Activated naive CD8-positive, alpha-beta T cell treated with anti-CD3 and anti-CD28 coated beads for 36 hours (primary cell): ENCODE measurements around the gene ADAMTSL1. TPM values are rescaled to one million over a fixed set of nuclear protein-coding genes. Genes with fewer than 3 reads are reported as not detected.

Experiments used
- DNase-seq: peaks from one replicate; pipeline ENCODE4 v3.0.0; 2021
- H3K27ac Mint-ChIP-seq: one replicate; pipeline ENCODE4 v1.8.0; 2022; ENCODE audit warnings: mild to moderate bottlenecking, moderate library complexity, mixed read lengths
- H3K27me3 Mint-ChIP-seq: one replicate; pipeline ENCODE4 v1.8.0; 2022; ENCODE audit warnings: mild to moderate bottlenecking, mixed read lengths
- H3K36me3 Mint-ChIP-seq: one replicate; pipeline ENCODE4 v1.8.0; 2021; ENCODE audit warnings: mild to moderate bottlenecking, mixed read lengths
- H3K4me1 Mint-ChIP-seq: one replicate; pipeline ENCODE4 v1.8.0; 2021; ENCODE audit warnings: mixed read lengths
- H3K4me3 Mint-ChIP-seq: one replicate; pipeline ENCODE4 v1.8.0; 2022; ENCODE audit warnings: mild to moderate bottlenecking, moderate library complexity, mixed read lengths
- H3K9me3 Mint-ChIP-seq: one replicate; pipeline ENCODE4 v1.8.0; 2022; ENCODE audit warnings: mixed read lengths
- total RNA-seq, 2 experiments: library from RNA; stranded (reverse); gene quantifications; one replicate each; pipeline ENCODE4 v1.2.3, GENCODE V29; 2021

The ADAMTSL1 gene
- total RNA-seq, 2 experiments from 2014 or later: not detected

GRCh38 chr9:18683851-18684250 is 209.9 kb downstream of the ADAMTSL1 start:
- H3K4me1 Mint-ChIP-seq: no peaks in the 10 kb centered on the region
- H3K27ac Mint-ChIP-seq: no peak overlapping the region
- H3K36me3 Mint-ChIP-seq: no peaks in the 10 kb centered on the region
- peaks cover 8% of the 10 kb centered on the region for H3K27me3 Mint-ChIP-seq
- DNase-seq: no peak
- H3K9me3 Mint-ChIP-seq: no peaks in the 10 kb centered on the region
- no peak overlapping the region for H3K4me3 Mint-ChIP-seq

- Mint-ChIP-seq H3K27me3 (peaks cover 5% of the 10 kb centered on the region), H3K36me3 (no peaks in the 10 kb centered on the region), H3K4me1 (no peaks in the 10 kb centered on the region), H3K27ac (no peak overlapping the region), H3K4me3 (no peak overlapping the region), H3K9me3 (no peaks in the 10 kb centered on the region)
- no peak for DNase-seq
These were observed 210.8 kb downstream of the ADAMTSL1 start for GRCh38 chr9:18684593-18685317.

- no peaks in the 10 kb centered on the region for H3K36me3 Mint-ChIP-seq
- H3K4me3 Mint-ChIP-seq: no peak overlapping the region
These were observed 214.9 kb downstream of the ADAMTSL1 start for GRCh38 chr9:18688581-18689565.

GRCh38 chr9:18689921-18690320 is 216.0 kb downstream of the ADAMTSL1 start:
- no peaks in the 10 kb centered on the region for H3K4me1 Mint-ChIP-seq
- H3K36me3 Mint-ChIP-seq: no peaks in the 10 kb centered on the region
- DNase-seq: no peak
- peaks cover 7% of the 10 kb centered on the region for H3K9me3 Mint-ChIP-seq
- peaks cover 5% of the 10 kb centered on the region for H3K27me3 Mint-ChIP-seq
- H3K4me3 Mint-ChIP-seq: no peak overlapping the region
- H3K27ac Mint-ChIP-seq: no peak overlapping the region

More at GRCh38 chr9:18688581-18689565, 214.9 kb downstream of the ADAMTSL1 start:
- Mint-ChIP-seq H3K27ac (no peak overlapping the region), H3K9me3 (peaks cover 2% of the 10 kb centered on the region), H3K4me1 (no peaks in the 10 kb centered on the region), H3K27me3 (peaks cover 5% of the 10 kb centered on the region)
- DNase-seq: no peak

- Mint-ChIP-seq H3K9me3 (peaks cover 17% of the 10 kb centered on the region), H3K4me3 (no peak overlapping the region), H3K4me1 (no peaks in the 10 kb centered on the region), H3K27ac (no peak overlapping the region), H3K27me3 (peaks cover 5% of the 10 kb centered on the region), H3K36me3 (no peaks in the 10 kb centered on the region)
- DNase-seq: no peak
These were observed 218.3 kb downstream of the ADAMTSL1 start for GRCh38 chr9:18692268-18692667.

- H3K4me1 Mint-ChIP-seq: no peaks in the 10 kb centered on the region
- H3K27me3 Mint-ChIP-seq: no peaks in the 10 kb centered on the region
- H3K27ac Mint-ChIP-seq: no peak overlapping the region
- peaks cover 17% of the 10 kb centered on the region for H3K9me3 Mint-ChIP-seq
- H3K36me3 Mint-ChIP-seq: no peaks in the 10 kb centered on the region
- DNase-seq: no peak
- H3K4me3 Mint-ChIP-seq: no peak overlapping the region
These were observed 219.0 kb downstream of the ADAMTSL1 start for GRCh38 chr9:18692962-18693361.

GRCh38 chr9:18694959-18695668 is 221.2 kb downstream of the ADAMTSL1 start:
- Mint-ChIP-seq H3K27me3 (no peaks in the 10 kb centered on the region), H3K4me3 (no peak overlapping the region), H3K4me1 (no peaks in the 10 kb centered on the region), H3K36me3 (no peaks in the 10 kb centered on the region), H3K27ac (no peak overlapping the region), H3K9me3 (peaks cover 17% of the 10 kb centered on the region)
- DNase-seq: no peak

DNA sequence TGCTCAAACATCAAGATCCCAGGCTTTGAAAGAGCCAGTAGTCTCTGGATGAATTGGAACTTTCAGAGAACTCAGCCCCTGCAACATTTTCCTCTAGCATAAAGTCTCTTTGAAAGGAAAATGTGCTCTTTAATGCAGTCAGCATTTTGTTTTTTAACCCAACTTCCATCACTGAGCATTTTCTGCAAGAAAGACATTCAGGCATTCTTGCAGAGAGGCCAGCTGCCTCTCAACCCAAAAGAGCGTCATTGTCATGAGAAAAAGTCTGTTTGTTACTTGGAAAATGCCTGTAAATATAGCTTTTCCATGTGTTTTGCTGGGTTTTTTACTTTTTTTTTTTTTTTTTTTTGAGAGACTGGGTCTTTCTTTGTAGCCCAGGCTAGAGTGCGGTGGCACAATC is 225.0 kb downstream of the ADAMTSL1 start:
- Mint-ChIP-seq H3K27me3 (peaks cover 2% of the 10 kb centered on the region), H3K4me3 (no peak overlapping the region), H3K9me3 (peaks cover 17% of the 10 kb centered on the region), H3K27ac (no peak overlapping the region), H3K4me1 (no peaks in the 10 kb centered on the region), H3K36me3 (no peaks in the 10 kb centered on the region)
- no peak for DNase-seq

DNA sequence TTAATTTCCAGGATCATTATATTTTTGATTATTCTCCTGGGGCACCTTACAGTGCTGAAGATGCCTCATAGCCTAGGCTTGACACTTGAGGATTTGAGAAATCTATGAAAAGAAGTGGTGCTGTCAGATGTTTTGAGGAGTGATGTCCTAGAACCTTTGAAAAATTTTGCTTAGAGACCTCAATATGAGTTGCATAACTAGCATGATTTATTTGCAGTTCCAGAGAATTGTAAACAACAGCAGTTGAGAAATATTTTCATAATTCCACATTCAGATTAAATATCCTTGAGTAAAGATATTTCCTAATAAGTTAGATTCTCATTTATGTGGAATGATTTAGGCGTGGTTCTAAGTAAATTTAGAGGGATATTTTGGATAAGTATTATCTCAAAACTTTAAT is 225.8 kb downstream of the ADAMTSL1 start:
- peaks cover 3% of the 10 kb centered on the region for H3K27me3 Mint-ChIP-seq
- peaks cover 12% of the 10 kb centered on the region for H3K9me3 Mint-ChIP-seq
- H3K27ac Mint-ChIP-seq: no peak overlapping the region
- no peaks in the 10 kb centered on the region for H3K4me1 Mint-ChIP-seq
- DNase-seq: no peak
- no peaks in the 10 kb centered on the region for H3K36me3 Mint-ChIP-seq
- H3K4me3 Mint-ChIP-seq: no peak overlapping the region

DNA sequence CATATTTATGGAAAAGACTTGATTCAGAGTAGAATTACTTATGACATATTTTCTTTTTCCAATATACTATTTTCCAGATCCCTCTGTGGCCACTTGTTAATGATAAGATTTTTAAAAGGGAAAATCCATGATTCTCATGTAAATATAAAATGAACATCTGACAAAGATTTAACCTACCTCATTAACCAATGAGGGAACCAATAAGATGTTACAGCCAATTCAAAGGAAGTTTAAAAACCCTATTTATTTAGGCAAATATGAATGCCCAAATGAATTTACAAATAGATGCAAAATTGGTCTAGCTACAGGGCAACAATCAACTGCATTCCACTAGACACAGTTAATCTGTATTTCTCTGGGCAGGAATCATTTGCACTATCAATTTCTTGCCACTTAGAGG is 226.8 kb downstream of the ADAMTSL1 start:
- Mint-ChIP-seq H3K4me3 (no peak overlapping the region), H3K4me1 (no peaks in the 10 kb centered on the region), H3K27me3 (peaks cover 3% of the 10 kb centered on the region), H3K27ac (no peak overlapping the region), H3K36me3 (no peaks in the 10 kb centered on the region), H3K9me3 (peaks cover 8% of the 10 kb centered on the region)
- no peak for DNase-seq

GRCh38 chr9:18703151-18703900 is 229.4 kb downstream of the ADAMTSL1 start:
- H3K4me1 Mint-ChIP-seq: no peaks in the 10 kb centered on the region
- no peak overlapping the region for H3K27ac Mint-ChIP-seq
- H3K27me3 Mint-ChIP-seq: peaks cover 3% of the 10 kb centered on the region
- H3K9me3 Mint-ChIP-seq: peaks cover 2% of the 10 kb centered on the region
- H3K36me3 Mint-ChIP-seq: no peaks in the 10 kb centered on the region
- DNase-seq: no peak
- no peak overlapping the region for H3K4me3 Mint-ChIP-seq

DNA sequence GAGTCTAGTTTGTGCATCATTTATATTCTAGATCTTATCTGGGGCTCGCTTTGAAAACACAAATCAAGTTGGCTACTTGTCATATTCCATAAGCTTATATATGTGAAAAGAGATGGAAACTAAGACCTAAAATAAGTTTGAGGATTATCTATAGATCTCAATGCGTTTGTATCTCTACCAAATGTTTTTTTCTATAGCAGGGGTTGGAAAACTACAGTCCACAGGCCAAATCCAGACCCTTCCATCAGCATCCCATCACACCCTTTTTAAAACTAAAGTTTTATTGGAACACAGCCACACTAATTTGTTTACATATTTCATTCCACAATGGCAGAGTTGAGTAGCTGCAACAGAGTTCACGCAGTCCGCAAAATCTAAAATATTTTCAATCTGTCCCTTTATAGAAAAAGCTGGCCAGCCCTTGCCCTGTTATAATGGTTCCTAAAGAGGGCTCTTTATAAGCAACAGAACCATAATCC is 230.0 kb downstream of the ADAMTSL1 start:
- H3K27ac Mint-ChIP-seq: no peak overlapping the region
- no peaks in the 10 kb centered on the region for H3K4me1 Mint-ChIP-seq
- DNase-seq: no peak
- H3K27me3 Mint-ChIP-seq: peaks cover 3% of the 10 kb centered on the region
- H3K36me3 Mint-ChIP-seq: no peaks in the 10 kb centered on the region
- no peak overlapping the region for H3K4me3 Mint-ChIP-seq
- H3K9me3 Mint-ChIP-seq: peaks cover 2% of the 10 kb centered on the region

DNA sequence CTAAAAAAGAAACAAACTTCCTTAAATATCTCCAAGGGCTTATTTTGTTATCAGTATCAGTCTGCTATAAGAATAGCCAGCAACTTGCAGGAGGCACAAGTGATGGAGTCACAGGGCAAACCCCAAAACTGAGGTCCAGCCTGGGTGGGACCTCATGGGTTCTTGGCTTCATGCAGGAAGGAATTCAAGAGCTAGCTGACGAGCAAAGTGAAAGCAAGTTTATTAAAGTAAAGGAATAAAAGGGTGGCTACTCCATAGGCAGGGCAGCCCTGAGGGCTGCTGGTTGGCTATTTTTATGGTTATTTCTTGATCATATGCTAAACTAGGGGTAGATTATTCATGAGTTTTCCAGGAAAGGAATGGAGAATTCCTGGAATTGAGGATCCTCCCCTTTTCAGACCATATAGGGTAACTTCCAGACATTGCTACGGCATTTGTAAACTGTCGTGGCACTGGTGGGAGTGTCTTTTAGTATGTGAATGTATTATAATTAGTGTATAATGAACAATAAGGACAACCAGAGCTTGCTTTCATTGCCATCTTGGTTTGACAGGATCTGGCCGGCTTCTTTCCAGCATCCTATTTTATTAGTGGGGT is 231.9 kb downstream of the ADAMTSL1 start:
- Mint-ChIP-seq H3K27ac (no peak overlapping the region), H3K4me1 (no peaks in the 10 kb centered on the region), H3K9me3 (peaks cover 2% of the 10 kb centered on the region), H3K4me3 (no peak overlapping the region), H3K27me3 (peaks cover 3% of the 10 kb centered on the region), H3K36me3 (no peaks in the 10 kb centered on the region)
- DNase-seq: no peak

GRCh38 chr9:18706648-18707047 is 232.7 kb downstream of the ADAMTSL1 start:
- H3K9me3 Mint-ChIP-seq: peaks cover 2% of the 10 kb centered on the region
- no peak overlapping the region for H3K27ac Mint-ChIP-seq
- no peaks in the 10 kb centered on the region for H3K36me3 Mint-ChIP-seq
- no peak overlapping the region for H3K4me3 Mint-ChIP-seq
- no peaks in the 10 kb centered on the region for H3K4me1 Mint-ChIP-seq
- H3K27me3 Mint-ChIP-seq: peaks cover 3% of the 10 kb centered on the region
- DNase-seq: no peak
